Measurements from ENCODE around the gene FNDC7.

DNA sequence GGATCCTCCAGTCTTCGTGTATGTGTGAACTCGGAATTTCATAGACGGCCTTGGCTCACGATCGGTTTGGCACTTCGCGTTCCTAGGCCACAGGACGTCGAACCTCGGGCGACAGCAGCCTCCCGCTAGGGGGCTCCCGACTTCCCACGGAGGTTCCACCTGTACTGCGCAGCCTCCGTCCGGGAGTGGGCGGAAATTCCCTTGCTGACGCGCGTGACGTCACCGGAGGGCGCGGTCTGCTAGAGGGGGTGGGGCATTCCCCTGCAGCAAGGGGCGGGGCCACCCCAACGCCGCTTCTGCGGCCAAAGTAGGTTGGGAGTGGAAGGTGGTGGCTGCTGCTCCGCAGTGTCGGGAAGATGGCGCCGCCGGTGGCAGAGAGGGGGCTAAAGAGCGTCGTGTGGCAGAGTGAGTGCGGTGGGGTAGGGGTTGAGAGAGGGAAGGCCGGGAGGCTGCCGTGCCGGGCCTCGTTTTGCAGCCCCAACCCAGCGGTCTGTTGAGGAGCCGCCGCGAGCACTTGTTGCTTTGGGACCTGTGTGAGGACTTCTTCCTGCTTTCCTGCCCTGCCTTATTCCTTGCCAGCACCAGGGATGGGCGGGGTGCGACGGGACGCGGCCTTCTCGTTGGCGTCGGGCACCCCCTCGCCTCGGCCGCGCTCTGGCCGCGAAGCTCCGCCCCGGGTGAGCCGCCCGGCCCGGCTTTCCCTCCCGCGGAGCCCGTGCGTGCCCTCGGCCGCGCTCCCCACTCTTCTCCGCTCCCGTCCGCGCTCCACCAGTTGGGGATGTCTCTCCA lies 33.9 kb downstream of the FNDC7 start, which contains the start of gene STXBP3:
- TF ChIP-seq EZH2 (IDR thresholded peaks at IDR 0.05; ENCODE audit: borderline replicate concordance, low read depth, low read length, severe bottlenecking) (no peak), POLR2A (IDR thresholded peaks at IDR 0.05; ENCODE audit: low read depth, low read length) (peak; percentile 97), FOS (IDR thresholded peaks at IDR 0.05; ENCODE audit: borderline replicate concordance, insufficient read depth, low read length) (no peak), POLR2AphosphoS5 (IDR thresholded peaks at IDR 0.05; ENCODE audit: insufficient read depth, low read depth, low read length) (peak; percentile 98)
- TF ChIP-seq, protein P1, sequence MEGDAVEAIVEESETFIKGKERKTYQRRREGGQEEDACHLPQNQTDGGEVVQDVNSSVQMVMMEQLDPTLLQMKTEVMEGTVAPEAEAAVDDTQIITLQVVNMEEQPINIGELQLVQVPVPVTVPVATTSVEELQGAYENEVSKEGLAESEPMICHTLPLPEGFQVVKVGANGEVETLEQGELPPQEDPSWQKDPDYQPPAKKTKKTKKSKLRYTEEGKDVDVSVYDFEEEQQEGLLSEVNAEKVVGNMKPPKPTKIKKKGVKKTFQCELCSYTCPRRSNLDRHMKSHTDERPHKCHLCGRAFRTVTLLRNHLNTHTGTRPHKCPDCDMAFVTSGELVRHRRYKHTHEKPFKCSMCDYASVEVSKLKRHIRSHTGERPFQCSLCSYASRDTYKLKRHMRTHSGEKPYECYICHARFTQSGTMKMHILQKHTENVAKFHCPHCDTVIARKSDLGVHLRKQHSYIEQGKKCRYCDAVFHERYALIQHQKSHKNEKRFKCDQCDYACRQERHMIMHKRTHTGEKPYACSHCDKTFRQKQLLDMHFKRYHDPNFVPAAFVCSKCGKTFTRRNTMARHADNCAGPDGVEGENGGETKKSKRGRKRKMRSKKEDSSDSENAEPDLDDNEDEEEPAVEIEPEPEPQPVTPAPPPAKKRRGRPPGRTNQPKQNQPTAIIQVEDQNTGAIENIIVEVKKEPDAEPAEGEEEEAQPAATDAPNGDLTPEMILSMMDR (IDR thresholded peaks at IDR 0.05; ENCODE audit: extremely low read depth in 1 of 2, insufficient read depth in 1 of 2, low read depth in 1 of 2, low read length in 2 of 2): peak; percentile 98 to 100
- TF ChIP-seq, protein P2, sequence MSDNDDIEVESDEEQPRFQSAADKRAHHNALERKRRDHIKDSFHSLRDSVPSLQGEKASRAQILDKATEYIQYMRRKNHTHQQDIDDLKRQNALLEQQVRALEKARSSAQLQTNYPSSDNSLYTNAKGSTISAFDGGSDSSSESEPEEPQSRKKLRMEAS (IDR thresholded peaks at IDR 0.05; ENCODE audit: insufficient read depth, insufficient read length): peak; percentile 41
